Endodermal cell (in vitro differentiated cells): ENCODE data around the gene MACROD2. TPM values are rescaled to one million over a fixed set of nuclear protein-coding genes. Genes with fewer than 3 reads are reported as not detected.

Source experiments
- DNase-seq: peaks from one replicate; pipeline ENCODE4 v3.0.0-alpha.2; 2017
- H3K27ac ChIP-seq: 2 replicates; pipeline ENCODE4 v1.5.1; 2013; ENCODE audit warnings: mild to moderate bottlenecking, low read depth, low read length, moderate library complexity
- H3K27me3 ChIP-seq: 2 replicates; pipeline ENCODE4 v1.6.1; 2013; ENCODE audit warnings: mild to moderate bottlenecking, low read length, moderate library complexity; ENCODE audit not compliant: insufficient read depth, control insufficient read depth, poor library complexity, severe bottlenecking
- H3K36me3 ChIP-seq: 2 replicates; pipeline ENCODE4 v1.7.0; 2013; ENCODE audit warnings: mild to moderate bottlenecking, low read length, moderate library complexity; ENCODE audit not compliant: control insufficient read depth, insufficient read depth
- H3K4me1 ChIP-seq: one replicate; pipeline ENCODE4 v1.7.0; 2013; ENCODE audit warnings: low read length; ENCODE audit not compliant: control insufficient read depth, insufficient read depth
- H3K4me3 ChIP-seq: 2 replicates; pipeline ENCODE4 v1.5.1; 2013; ENCODE audit warnings: mild to moderate bottlenecking, low read length, moderate library complexity
- H3K9ac ChIP-seq: 2 replicates; pipeline ENCODE4 v1.6.1; 2013; ENCODE audit warnings: mild to moderate bottlenecking, low read length, moderate library complexity; ENCODE audit not compliant: poor library complexity, severe bottlenecking; ENCODE audit errors: extremely low read depth
- H3K9me3 ChIP-seq: 2 replicates; pipeline ENCODE4 v1.6.1; 2013; ENCODE audit warnings: mild to moderate bottlenecking, low read length, moderate library complexity; ENCODE audit not compliant: control insufficient read depth
- H3K27ac Mint-ChIP-seq: 2 replicates; pipeline ENCODE4 v1.8.0; 2020; ENCODE audit warnings: mixed read lengths
- H3K27me3 Mint-ChIP-seq: 2 replicates; pipeline ENCODE4 v1.8.0; 2021; ENCODE audit warnings: mild to moderate bottlenecking, mixed read lengths; ENCODE audit not compliant: insufficient read depth
- H3K36me3 Mint-ChIP-seq: 2 replicates; pipeline ENCODE4 v1.8.0; 2020; ENCODE audit warnings: low read depth, mixed read lengths
- H3K4me1 Mint-ChIP-seq: 2 replicates; pipeline ENCODE4 v1.8.0; 2020; ENCODE audit warnings: mixed read lengths
- H3K4me3 Mint-ChIP-seq: 2 replicates; pipeline ENCODE4 v1.8.0; 2020; ENCODE audit warnings: mild to moderate bottlenecking, moderate library complexity, mixed read lengths
- H3K9me3 Mint-ChIP-seq: 2 replicates; pipeline ENCODE4 v1.8.0; 2020; ENCODE audit warnings: mild to moderate bottlenecking, mixed read lengths
- CTCF ChIP-seq: fragments of 200-600 bp; sonication (generic); conservative IDR thresholded peaks from 2 replicates; pipeline ENCODE4 v1.5.0; 2021; ENCODE audit warnings: antibody characterized with exemption, mild to moderate bottlenecking
- WGBS, 2 experiments: methylation state at CpG; one replicate each; pipeline versions ENCODE4 v1.1.5 to v1.1.7; 2013; ENCODE audit warnings: missing lambda C conversion rate in 2 of 2, mixed read lengths in 1 of 2; ENCODE audit not compliant: insufficient coverage in 1 of 2, insufficient read length in 1 of 2; 5-methylcytosine and 5-hydroxymethylcytosine counted together
- total RNA-seq, 2 donors: library from RNA; stranded (reverse); fragmentation: NEBNext Ultra II Directional in 1 of 2; extraction: Animal tissue kit (Norgen Biotek cat#: 25700) in 1 of 2; gene quantifications; 2 replicates in 1 of 2; 3 replicates in 1 of 2; pipeline ENCODE4 v1.2.1, GENCODE V29; 2021

The MACROD2 gene
- total RNA-seq, 2 donors from 2014 or later = 2.3 to 4.8 TPM

DNA sequence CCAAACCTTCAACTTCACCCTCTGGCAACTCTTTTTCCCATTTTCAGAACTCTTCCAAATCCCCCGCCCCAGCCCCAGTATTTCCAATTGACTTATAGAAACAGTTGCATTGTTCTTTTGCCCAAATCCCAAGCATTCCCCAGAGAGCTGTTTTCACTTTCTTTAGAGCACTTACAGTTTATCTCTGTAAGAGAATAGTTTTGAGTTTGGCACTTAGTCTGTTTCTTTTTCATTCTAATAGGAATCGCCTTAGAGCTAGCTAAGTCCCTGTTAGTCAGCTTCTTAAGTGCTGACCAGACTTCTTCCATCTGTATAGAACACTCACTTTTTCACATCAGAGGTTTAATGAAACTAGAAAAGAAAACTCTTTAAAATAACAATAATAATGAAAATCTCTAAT is 716.3 kb downstream of the MACROD2 start:
- Mint-ChIP-seq H3K4me3 (no peak overlapping the region), H3K27ac (peak overlapping the region; percentile 76), H3K4me1 (peaks cover 70% of the 10 kb centered on the region), H3K27me3 (no peaks in the 10 kb centered on the region), H3K9me3 (no peaks in the 10 kb centered on the region), H3K36me3 (no peaks in the 10 kb centered on the region)
- peak overlapping the region; percentile 38 for H3K4me3 ChIP-seq
- H3K4me1 ChIP-seq = peaks cover 4% of the 10 kb centered on the region
- no peaks in the 10 kb centered on the region for H3K27me3 ChIP-seq
- no peak overlapping the region for H3K27ac ChIP-seq
- WGBS, 2 experiments = 56% methylated on average over 2 of the region's 2 CpGs; no CpG with 5 or more reads in 1 of the 2 experiments
- TF ChIP-seq CTCF = no peak
- H3K36me3 ChIP-seq = no peaks in the 10 kb centered on the region
- peak overlapping the region; percentile 42 for H3K9ac ChIP-seq
- no peaks in the 10 kb centered on the region for H3K9me3 ChIP-seq
- DNase-seq = no peak

DNA sequence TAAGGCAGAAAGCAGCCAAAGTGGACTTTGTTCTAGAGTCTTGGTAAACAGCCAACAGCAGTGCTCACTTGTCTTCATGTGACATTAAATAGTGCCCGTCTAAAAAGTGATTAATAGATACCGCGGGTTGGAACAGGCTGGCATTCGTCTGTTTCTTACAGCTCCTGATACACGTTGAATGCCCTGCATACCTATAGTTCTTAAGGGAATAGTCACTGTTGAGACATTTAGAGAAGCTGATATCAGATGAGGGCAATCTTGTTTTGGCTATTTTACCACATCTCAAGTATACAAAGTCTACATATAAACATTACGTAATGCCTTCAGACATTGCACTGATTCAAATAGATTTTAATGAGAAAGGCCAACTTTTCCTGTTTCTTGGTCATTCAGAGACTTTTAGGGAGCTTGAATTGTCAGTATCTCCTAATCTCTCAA is 717.0 kb downstream of the MACROD2 start:
- Histone ChIP-seq H3K4me1 (peaks cover 4% of the 10 kb centered on the region), H3K4me3 (peak overlapping the region; percentile 38), H3K9me3 (no peaks in the 10 kb centered on the region), H3K9ac (peak overlapping the region; percentile 42), H3K27me3 (no peaks in the 10 kb centered on the region), H3K36me3 (no peaks in the 10 kb centered on the region), H3K27ac (peak overlapping the region; percentile 34)
- H3K4me3 Mint-ChIP-seq = no peak overlapping the region
- H3K27me3 Mint-ChIP-seq = no peaks in the 10 kb centered on the region
- H3K4me1 Mint-ChIP-seq = peaks cover 68% of the 10 kb centered on the region
- WGBS, 2 experiments = 47 to 58% methylated on average over 6 of the region's 6 CpGs
- H3K27ac Mint-ChIP-seq = peak overlapping the region; percentile 78
- no peak for DNase-seq
- H3K9me3 Mint-ChIP-seq = no peaks in the 10 kb centered on the region
- H3K36me3 Mint-ChIP-seq = no peaks in the 10 kb centered on the region
- TF ChIP-seq CTCF = no peak

GRCh38 chr20:14715400-14715799 is 720.1 kb downstream of the MACROD2 start:
- no peaks in the 10 kb centered on the region for H3K36me3 ChIP-seq
- no peak overlapping the region for H3K9ac ChIP-seq
- Mint-ChIP-seq H3K9me3 (no peaks in the 10 kb centered on the region), H3K27me3 (no peaks in the 10 kb centered on the region), H3K36me3 (no peaks in the 10 kb centered on the region), H3K4me3 (no peak overlapping the region), H3K27ac (peak overlapping the region; percentile 86), H3K4me1 (peaks cover 68% of the 10 kb centered on the region)
- TF ChIP-seq CTCF = no peak
- WGBS, 2 experiments = 41 to 56% methylated on average over 3 of the region's 3 CpGs
- no peak overlapping the region for H3K27ac ChIP-seq
- H3K4me3 ChIP-seq = no peak overlapping the region
- H3K4me1 ChIP-seq = peaks cover 4% of the 10 kb centered on the region
- no peak for DNase-seq
- H3K27me3 ChIP-seq = no peaks in the 10 kb centered on the region
- no peaks in the 10 kb centered on the region for H3K9me3 ChIP-seq
